ENCODE data around the gene SEMA6B.

SEMA6B gene

GRCh38 chr19:4580021-4580901 is 20.8 kb upstream of the SEMA6B start:
- Histone ChIP-seq H3K27ac (ENCODE audit: low read depth, low read length) (no peak overlapping the region), H3K27me3 (ENCODE audit: control insufficient read depth, insufficient read depth, low read length) (peaks cover 9% of the 10 kb centered on the region), H3K9me3 (ENCODE audit: control insufficient read depth, insufficient read depth, low read length) (no peaks in the 10 kb centered on the region), H3K4me3 (ENCODE audit: low read depth, low read length) (peak overlapping the region; percentile 68), H3K36me3 (ENCODE audit: control insufficient read depth, insufficient read depth, low read length) (no peaks in the 10 kb centered on the region), H3K9ac (ENCODE audit: low read depth, low read length) (no peak overlapping the region), H3K4me1 (ENCODE audit: control insufficient read depth, insufficient read depth, low read length) (peaks cover 5% of the 10 kb centered on the region)

GRCh38 chr19:4579389-4579788 is 19.9 kb upstream of the SEMA6B start:
- Histone ChIP-seq H3K4me1 (ENCODE audit: control insufficient read depth, insufficient read depth, low read length) (peaks cover 12% of the 10 kb centered on the region), H3K27me3 (ENCODE audit: control insufficient read depth, insufficient read depth, low read length) (0 out of 2 replicates have a peak, but pooled peaks cover 6% of the 10 kb centered on the region)

GRCh38 chr19:4578552-4579248 is 19.2 kb upstream of the SEMA6B start:
- Histone ChIP-seq H3K27me3 (ENCODE audit: control insufficient read depth, insufficient read depth, low read length) (0 out of 2 replicates have a peak, but pooled peaks cover 6% of the 10 kb centered on the region), H3K4me1 (ENCODE audit: control insufficient read depth, insufficient read depth, low read length) (peaks cover 13% of the 10 kb centered on the region), H3K4me3 (ENCODE audit: low read depth, low read length) (no peak overlapping the region), H3K9ac (ENCODE audit: low read depth, low read length) (no peak overlapping the region), H3K36me3 (ENCODE audit: control insufficient read depth, insufficient read depth, low read length) (no peaks in the 10 kb centered on the region), H3K27ac (ENCODE audit: low read depth, low read length) (no peak overlapping the region), H3K9me3 (ENCODE audit: control insufficient read depth, insufficient read depth, low read length) (no peaks in the 10 kb centered on the region)

More at GRCh38 chr19:4579389-4579788, 19.9 kb upstream of the SEMA6B start:
- no peaks in the 10 kb centered on the region for H3K9me3 ChIP-seq (ENCODE audit: control insufficient read depth, insufficient read depth, low read length)
- no peak overlapping the region for H3K27ac ChIP-seq (ENCODE audit: low read depth, low read length)
- no peak overlapping the region for H3K4me3 ChIP-seq (ENCODE audit: low read depth, low read length)
- no peaks in the 10 kb centered on the region for H3K36me3 ChIP-seq (ENCODE audit: control insufficient read depth, insufficient read depth, low read length)
- H3K9ac ChIP-seq (ENCODE audit: low read depth, low read length), result no peak overlapping the region

GRCh38 chr19:4577020-4577782 is 17.7 kb upstream of the SEMA6B start:
- H3K36me3 ChIP-seq (ENCODE audit: control insufficient read depth, insufficient read depth, low read length), result no peaks in the 10 kb centered on the region
- peaks cover 13% of the 10 kb centered on the region for H3K4me1 ChIP-seq (ENCODE audit: control insufficient read depth, insufficient read depth, low read length)
- no peaks in the 10 kb centered on the region for H3K9me3 ChIP-seq (ENCODE audit: control insufficient read depth, insufficient read depth, low read length)
- H3K4me3 ChIP-seq (ENCODE audit: low read depth, low read length), result no peak overlapping the region
- no peak overlapping the region for H3K9ac ChIP-seq (ENCODE audit: low read depth, low read length)
- H3K27ac ChIP-seq (ENCODE audit: low read depth, low read length), result peak overlapping the region; percentile 10
- 0 out of 2 replicates have a peak, but pooled peaks cover 3% of the 10 kb centered on the region for H3K27me3 ChIP-seq (ENCODE audit: control insufficient read depth, insufficient read depth, low read length)

- Histone ChIP-seq H3K9me3 (ENCODE audit: control insufficient read depth, insufficient read depth, low read length) (no peaks in the 10 kb centered on the region), H3K4me3 (ENCODE audit: low read depth, low read length) (no peak overlapping the region), H3K36me3 (ENCODE audit: control insufficient read depth, insufficient read depth, low read length) (no peaks in the 10 kb centered on the region), H3K27ac (ENCODE audit: low read depth, low read length) (peak overlapping the region; percentile 97), H3K27me3 (ENCODE audit: control insufficient read depth, insufficient read depth, low read length) (no peaks in the 10 kb centered on the region), H3K9ac (ENCODE audit: low read depth, low read length) (no peak overlapping the region), H3K4me1 (ENCODE audit: control insufficient read depth, insufficient read depth, low read length) (peaks cover 13% of the 10 kb centered on the region)
Measured at GRCh38 chr19:4576016-4576933, 16.8 kb upstream of the SEMA6B start.

GRCh38 chr19:4575267-4576015 is 16.0 kb upstream of the SEMA6B start:
- H3K36me3 ChIP-seq (ENCODE audit: control insufficient read depth, insufficient read depth, low read length), result no peaks in the 10 kb centered on the region
- H3K27me3 ChIP-seq (ENCODE audit: control insufficient read depth, insufficient read depth, low read length), result no peaks in the 10 kb centered on the region
- no peaks in the 10 kb centered on the region for H3K9me3 ChIP-seq (ENCODE audit: control insufficient read depth, insufficient read depth, low read length)
- H3K27ac ChIP-seq (ENCODE audit: low read depth, low read length), result peak overlapping the region; percentile 97
- peak overlapping the region; percentile 30; the same call in 1 of the 2 replicates for H3K4me3 ChIP-seq (ENCODE audit: low read depth, low read length)
- peaks cover 13% of the 10 kb centered on the region for H3K4me1 ChIP-seq (ENCODE audit: control insufficient read depth, insufficient read depth, low read length)
- peak overlapping the region; percentile 57; the same call in 1 of the 2 replicates for H3K9ac ChIP-seq (ENCODE audit: low read depth, low read length)

- H3K27ac ChIP-seq (ENCODE audit: low read depth, low read length), result no peak overlapping the region
- H3K9ac ChIP-seq (ENCODE audit: low read depth, low read length), result no peak overlapping the region
- H3K36me3 ChIP-seq (ENCODE audit: control insufficient read depth, insufficient read depth, low read length), result no peaks in the 10 kb centered on the region
- H3K27me3 ChIP-seq (ENCODE audit: control insufficient read depth, insufficient read depth, low read length), result no peaks in the 10 kb centered on the region
- H3K4me1 ChIP-seq (ENCODE audit: control insufficient read depth, insufficient read depth, low read length), result peaks cover 13% of the 10 kb centered on the region
- no peaks in the 10 kb centered on the region for H3K9me3 ChIP-seq (ENCODE audit: control insufficient read depth, insufficient read depth, low read length)
- no peak overlapping the region for H3K4me3 ChIP-seq (ENCODE audit: low read depth, low read length)
Measured at GRCh38 chr19:4573682-4574081, 14.2 kb upstream of the SEMA6B start.

GRCh38 chr19:4571305-4571917 is 11.9 kb upstream of the SEMA6B start:
- Histone ChIP-seq H3K4me3 (ENCODE audit: low read depth, low read length) (no peak overlapping the region), H3K4me1 (ENCODE audit: control insufficient read depth, insufficient read depth, low read length) (peaks cover 13% of the 10 kb centered on the region), H3K36me3 (ENCODE audit: control insufficient read depth, insufficient read depth, low read length) (no peaks in the 10 kb centered on the region), H3K9ac (ENCODE audit: low read depth, low read length) (no peak overlapping the region), H3K9me3 (ENCODE audit: control insufficient read depth, insufficient read depth, low read length) (no peaks in the 10 kb centered on the region), H3K27me3 (ENCODE audit: control insufficient read depth, insufficient read depth, low read length) (no peaks in the 10 kb centered on the region), H3K27ac (ENCODE audit: low read depth, low read length) (no peak overlapping the region)

- no peaks in the 10 kb centered on the region for H3K27me3 ChIP-seq (ENCODE audit: control insufficient read depth, insufficient read depth, low read length)
- H3K9ac ChIP-seq (ENCODE audit: low read depth, low read length), result no peak overlapping the region
- H3K4me3 ChIP-seq (ENCODE audit: low read depth, low read length), result no peak overlapping the region
- no peak overlapping the region for H3K27ac ChIP-seq (ENCODE audit: low read depth, low read length)
- no peaks in the 10 kb centered on the region for H3K36me3 ChIP-seq (ENCODE audit: control insufficient read depth, insufficient read depth, low read length)
- no peaks in the 10 kb centered on the region for H3K9me3 ChIP-seq (ENCODE audit: control insufficient read depth, insufficient read depth, low read length)
- peaks cover 13% of the 10 kb centered on the region for H3K4me1 ChIP-seq (ENCODE audit: control insufficient read depth, insufficient read depth, low read length)
Measured at GRCh38 chr19:4570916-4571304, 11.4 kb upstream of the SEMA6B start.

Measured in HUES48 (cell line).